ENCODE results near the gene TRIM62.
"Not testable (repeated sequence)": the region's sequence is repeated elsewhere in the genome, so short reads cannot be mapped to it uniquely, and the experiment has no call there.

Gene TRIM62

GRCh38 chr1:33158366-33158765, 23.5 kb downstream of the TRIM62 start:
- DNase-seq: no peak

DNA sequence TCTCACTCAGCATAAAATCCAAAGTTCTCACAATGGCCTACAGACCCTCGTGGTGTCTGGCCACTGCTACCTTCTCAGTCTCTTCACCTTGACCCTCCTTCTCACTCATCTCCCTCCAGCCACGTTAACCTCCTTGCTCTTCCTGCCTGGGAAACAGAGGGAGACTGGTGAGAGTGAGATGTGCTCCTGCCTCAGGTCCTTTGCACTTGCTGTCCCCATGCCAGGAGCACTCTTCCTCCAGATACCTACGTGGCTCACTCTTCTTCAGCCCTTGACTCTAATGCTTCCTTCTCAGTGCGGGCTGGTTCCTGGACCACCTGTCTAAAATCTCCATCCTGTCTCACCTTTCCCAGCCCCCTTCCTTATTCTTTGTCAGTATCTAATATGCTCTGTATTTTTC, 24.7 kb downstream of the TRIM62 start:
- no peak for DNase-seq

DNA sequence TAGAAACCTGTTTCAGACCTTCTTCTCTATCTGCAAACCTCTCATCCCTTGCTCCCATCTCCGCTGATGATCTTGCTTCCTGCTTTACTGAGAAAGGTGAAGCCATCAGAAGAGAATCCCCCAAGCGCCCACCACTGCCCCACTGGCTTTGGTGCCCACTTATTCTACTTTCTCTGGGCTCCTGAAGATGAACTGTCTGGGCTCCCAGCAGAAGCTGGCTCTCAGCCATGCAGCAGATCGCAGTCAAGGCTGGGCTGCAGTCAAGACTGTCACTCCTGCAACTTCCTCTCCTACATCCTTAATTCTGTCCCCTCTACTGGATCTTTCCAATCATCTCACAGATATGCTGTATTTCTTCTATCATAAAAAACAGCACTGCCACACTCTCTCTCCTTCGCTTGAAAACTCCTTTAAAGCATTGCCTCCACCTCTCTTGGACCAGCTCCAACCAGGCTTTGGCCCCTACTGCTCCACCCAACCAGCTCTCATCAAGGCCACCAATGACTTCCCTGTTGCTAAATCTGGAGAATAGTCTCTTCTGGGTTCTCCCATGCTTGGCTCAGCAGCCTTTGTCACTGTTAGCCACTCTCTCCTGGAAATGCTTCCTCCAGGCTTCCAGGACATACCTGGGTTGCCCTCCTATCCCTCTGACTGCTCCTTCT, 25.8 kb downstream of the TRIM62 start:
- peak; percentile 5 for DNase-seq

GRCh38 chr1:33153650-33154049, 28.2 kb downstream of the TRIM62 start:
- DNase-seq: no peak

DNA sequence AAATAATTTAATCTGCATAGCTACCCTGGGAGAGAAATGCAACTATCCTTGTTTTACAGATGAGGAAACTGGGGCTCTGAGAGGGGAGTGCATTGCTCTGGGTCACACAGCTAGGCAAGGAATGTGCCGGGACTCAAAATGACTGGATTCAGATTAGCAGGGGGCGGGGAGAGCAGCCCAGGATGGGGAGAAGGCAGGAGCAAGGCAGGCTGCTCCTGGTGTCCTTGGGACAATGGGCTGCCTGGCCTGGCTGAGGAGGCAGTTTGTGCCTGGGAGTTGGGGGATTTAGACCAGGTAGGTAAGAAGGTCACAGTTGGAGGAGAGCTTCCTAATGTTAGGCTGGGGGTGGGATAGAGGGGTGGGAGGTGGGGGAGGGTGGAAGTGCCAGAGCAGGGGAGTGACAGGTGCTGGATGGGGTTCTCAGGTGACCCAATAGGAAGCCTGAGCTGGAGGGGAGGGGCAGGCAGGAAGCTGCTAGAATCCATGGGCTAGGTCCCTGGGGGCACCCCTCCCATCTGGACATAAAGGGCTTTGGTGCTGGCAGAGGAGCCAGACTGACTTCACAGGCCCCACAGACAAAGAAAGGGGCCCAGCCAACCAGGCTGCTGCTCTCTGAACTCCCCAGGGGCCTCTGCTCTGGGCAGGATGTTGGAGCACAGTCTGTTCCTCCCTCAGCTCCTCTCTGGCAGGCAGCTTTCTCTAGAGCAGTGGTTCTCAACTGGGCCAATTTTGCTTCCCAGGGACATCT, 29.0 kb downstream of the TRIM62 start:
- no peak for DNase-seq

- DNase-seq: no peak
Measured at GRCh38 chr1:33151116-33151515, 30.7 kb downstream of the TRIM62 start.

- DNase-seq: no peak
Measured at GRCh38 chr1:33150522-33150921, 31.3 kb downstream of the TRIM62 start.

- DNase-seq: no peak
Measured at GRCh38 chr1:33149453-33150190, 32.2 kb downstream of the TRIM62 start.

- DNase-seq: no peak
Measured at GRCh38 chr1:33148615-33149014, 33.2 kb downstream of the TRIM62 start.

GRCh38 chr1:33147997-33148314, 33.9 kb downstream of the TRIM62 start:
- no peak for DNase-seq

DNA sequence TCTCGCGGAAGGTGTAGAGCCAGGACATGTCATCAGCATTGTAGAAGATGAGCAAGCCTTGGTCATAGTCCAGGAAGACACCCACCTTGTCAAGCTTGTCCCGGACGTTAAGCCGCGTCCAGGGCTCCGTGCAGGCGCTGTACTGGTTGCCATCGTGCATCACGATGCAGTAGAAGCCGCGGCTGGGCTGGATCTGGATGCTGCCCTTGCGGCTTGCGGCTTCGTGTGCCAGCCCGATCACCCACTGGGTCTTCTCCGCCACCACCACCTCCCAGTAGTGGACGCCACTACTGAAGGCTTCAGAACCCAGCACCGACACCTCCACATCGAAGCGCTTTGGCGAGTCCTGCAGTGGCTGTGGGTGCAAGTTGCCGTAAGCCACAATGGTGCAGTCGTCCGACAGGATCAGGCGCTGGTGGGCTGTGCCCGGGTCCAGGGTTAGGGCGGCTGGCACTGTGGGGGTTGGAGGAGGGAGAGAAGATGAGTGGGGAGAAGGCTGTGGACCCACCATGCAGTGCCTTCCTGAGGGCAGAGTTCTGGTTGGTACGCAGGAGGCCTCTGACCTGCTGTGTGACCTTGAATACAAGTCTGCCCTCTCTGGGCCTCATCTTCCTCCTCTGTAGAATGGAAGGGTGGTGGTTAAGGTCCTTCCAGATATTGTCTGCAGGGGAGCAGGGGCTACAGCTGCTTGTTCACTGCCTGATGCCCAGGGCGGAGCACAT, 34.4 kb downstream of the TRIM62 start:
- DNase-seq: no peak

- DNase-seq: no peak
Measured at GRCh38 chr1:33146003-33146402, 35.8 kb downstream of the TRIM62 start.

DNA sequence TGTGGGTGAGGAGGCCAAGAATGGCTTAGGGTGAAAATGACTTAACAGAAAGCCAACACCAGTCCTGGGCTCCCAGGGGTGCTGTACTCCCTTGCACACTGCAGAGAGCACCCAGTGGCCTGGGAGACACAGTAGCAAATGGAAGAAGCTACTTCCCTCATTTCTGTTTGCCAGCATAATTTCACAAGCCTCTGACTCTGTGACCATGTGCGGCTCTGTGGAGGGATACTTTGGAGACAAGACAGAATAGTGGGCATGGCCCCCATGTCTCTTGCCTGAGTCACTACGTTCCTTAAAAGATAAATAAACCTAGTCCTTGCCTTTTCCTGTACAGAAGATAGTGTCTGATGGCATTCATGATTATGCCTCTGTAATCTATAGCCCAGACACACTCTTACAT, 38.1 kb downstream of the TRIM62 start:
- no peak for DNase-seq

- no peak for DNase-seq
Measured at GRCh38 chr1:33143176-33143575, 38.7 kb downstream of the TRIM62 start.

DNA sequence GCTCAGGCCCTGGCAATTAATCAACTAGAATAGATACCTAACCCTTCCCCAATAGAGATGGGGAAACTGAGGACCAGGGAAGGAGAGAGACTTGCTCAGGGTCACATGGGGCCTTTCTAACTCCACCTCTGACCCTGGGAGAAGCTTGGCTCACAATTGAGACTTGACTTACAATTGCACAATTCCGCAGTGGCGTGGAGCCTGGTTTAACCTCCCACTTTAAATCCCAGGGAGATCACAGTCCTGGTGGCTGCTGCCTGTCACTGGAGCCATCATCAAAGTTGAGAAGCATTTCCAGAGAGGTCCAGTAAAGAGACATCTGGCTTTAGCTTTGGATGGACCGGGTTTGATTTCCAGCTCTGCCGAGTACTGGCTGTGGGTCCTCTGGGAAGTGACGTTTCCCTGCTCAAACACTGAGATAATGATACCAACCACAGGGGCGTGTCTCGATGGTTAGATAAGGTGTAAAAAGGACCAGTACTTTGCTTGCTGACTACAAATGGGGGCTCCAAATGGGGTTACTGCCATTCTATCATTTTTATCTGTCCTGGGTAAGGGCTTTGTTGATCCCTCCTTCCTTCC, 39.3 kb downstream of the TRIM62 start:
- DNase-seq: no peak

DNA sequence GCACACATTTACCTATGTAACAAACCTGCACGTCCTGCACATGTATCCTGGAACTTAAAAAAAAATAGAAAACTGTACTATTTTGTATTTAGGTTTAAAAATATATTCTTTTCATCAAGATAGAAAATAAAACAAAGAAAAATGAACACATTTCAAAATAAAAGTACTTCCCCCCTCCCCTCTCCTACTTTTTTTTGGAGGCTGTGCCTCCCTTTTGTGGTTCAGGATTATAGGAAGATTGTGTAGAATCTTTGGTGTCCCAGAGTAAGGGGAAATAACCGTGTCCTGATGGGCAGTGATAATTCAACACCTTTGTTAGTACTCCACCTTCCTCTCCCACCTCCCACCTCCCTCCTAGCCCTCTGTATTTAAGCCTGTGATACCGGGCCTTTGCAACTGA, 40.1 kb downstream of the TRIM62 start:
- DNase-seq: no peak

GRCh38 chr1:33141216-33141615, 40.6 kb downstream of the TRIM62 start:
- DNase-seq: no peak

DNA sequence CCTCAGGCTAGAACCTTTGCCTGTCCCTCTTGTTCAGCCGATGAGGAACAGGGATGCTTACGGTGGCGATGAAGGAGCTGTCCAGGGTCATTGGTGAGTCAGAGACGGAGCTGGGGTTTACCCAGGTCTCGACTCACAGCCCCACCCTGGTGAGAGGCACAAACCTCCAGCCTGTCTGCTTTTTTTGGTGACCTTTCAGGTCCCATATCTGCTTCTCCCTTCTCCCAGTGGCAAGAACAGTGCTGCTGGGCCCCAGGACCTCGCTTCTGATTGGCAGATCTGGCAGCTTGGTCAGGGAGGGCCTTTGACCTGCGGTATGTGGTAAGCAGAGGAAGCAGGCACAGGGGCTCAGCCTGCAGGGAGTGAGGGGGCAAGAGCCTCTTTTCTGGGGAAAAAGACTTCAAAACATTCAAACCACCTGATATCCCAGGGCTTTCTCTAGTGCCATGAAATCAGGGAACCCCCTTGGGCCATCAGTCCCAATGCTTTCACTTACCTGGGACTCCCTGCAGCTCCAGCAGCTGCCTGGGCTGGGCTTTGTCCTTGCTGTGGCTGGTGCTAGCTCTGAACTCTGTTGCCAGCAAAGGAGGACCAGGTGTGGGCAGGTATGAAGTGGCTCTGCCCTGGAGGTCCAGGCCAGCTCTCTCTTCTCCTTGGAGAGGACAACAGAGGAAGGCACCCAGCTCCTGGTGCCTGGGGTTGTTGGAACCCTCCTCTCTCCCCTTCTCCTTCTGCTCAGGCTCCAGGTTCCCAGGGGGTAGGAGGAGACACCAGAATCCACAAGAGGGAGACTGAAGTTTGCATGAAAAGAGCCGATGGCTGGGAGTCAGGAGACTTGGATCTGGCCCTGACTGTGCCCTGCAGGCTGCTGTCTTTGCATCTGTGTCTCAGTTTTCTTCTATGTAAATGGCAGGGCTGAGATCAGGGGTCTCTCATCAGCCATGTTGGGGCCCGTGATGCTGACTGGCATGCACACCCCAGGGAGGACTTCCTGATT, 41.4 kb downstream of the TRIM62 start:
- DNase-seq: no peak

- no peak for DNase-seq
Measured at GRCh38 chr1:33137800-33138199, 44.0 kb downstream of the TRIM62 start.

GRCh38 chr1:33136041-33136440, 45.8 kb downstream of the TRIM62 start:
- DNase-seq: not testable (repeated sequence)

DNA sequence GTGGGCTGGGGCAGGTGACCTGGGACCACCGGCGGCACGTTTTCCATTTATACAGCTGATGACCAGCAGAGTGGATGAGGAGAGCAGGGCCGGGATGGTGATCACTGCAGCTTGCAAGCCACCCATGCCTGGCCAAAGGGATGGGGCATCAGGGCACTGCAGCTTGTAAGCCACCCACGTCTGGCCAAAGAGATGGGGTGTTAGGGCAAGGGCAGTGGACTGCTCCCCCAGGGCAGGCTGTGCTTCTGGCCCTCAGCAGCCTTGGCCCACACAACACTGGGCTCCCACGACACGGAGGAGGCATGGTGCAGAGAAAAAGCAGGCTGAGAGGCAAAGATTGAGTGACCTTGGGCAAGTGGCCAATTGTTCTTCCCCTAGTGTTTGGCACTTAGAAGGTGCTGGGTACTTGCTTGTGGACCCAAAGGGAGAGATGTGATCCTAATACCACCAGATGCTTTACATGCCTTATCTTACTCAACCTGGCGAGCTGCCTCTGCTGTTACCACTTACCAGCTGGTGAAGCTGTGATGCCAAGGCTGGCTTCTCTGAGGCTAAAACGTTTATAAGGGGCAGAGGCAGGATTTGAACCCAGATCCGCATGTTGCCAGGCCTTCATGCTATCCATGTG, 48.3 kb downstream of the TRIM62 start:
- no peak for DNase-seq
